Mesothelial cell of epicardium (in vitro differentiated cells): Measurements from ENCODE around the gene SYNE2. TPM values are rescaled to one million over a fixed set of nuclear protein-coding genes. Genes with fewer than 3 reads are reported as not detected.
A peak's percentile ranks its signal among the peaks of the same experiment; 100 is the strongest.

Experiments used
- DNase-seq, 2 experiments: peaks; one replicate each; pipeline ENCODE4 v3.0.0; 2021; ENCODE audit warnings: low spot score in 2 of 2; ENCODE audit not compliant: unreplicated experiment in 2 of 2
- H3K27ac Mint-ChIP-seq: 2 replicates; pipeline ENCODE4 v1.8.0; 2021; ENCODE audit warnings: mixed read lengths
- H3K27me3 Mint-ChIP-seq: 2 replicates; pipeline ENCODE4 v1.8.0; 2021; ENCODE audit warnings: low read depth, mixed read lengths
- H3K36me3 Mint-ChIP-seq: 2 replicates; pipeline ENCODE4 v1.8.0; 2021; ENCODE audit warnings: mixed read lengths
- H3K4me1 Mint-ChIP-seq: 2 replicates; pipeline ENCODE4 v1.8.0; 2021; ENCODE audit warnings: mixed read lengths
- H3K4me3 Mint-ChIP-seq: 2 replicates; pipeline ENCODE4 v1.8.0; 2021; ENCODE audit warnings: mild to moderate bottlenecking, moderate library complexity, mixed read lengths
- H3K9me3 Mint-ChIP-seq: 2 replicates; pipeline ENCODE4 v1.8.0; 2021; ENCODE audit warnings: mixed read lengths
- total RNA-seq: library from RNA; stranded (reverse); gene quantifications from 3 replicates; pipeline ENCODE4 v1.2.1, GENCODE V29; 2021
- TF ChIP-seq, protein P1 (sequence below): fragments of 200-600 bp; sonication (generic); IDR thresholded peaks from one replicate; pipeline ENCODE4 v1.5.0; 2021; ENCODE audit warnings: antibody characterized with exemption; ENCODE audit not compliant: unreplicated experiment

Gene SYNE2
- total RNA-seq, 1 donor from 2014 or later: 87.1 TPM

DNA sequence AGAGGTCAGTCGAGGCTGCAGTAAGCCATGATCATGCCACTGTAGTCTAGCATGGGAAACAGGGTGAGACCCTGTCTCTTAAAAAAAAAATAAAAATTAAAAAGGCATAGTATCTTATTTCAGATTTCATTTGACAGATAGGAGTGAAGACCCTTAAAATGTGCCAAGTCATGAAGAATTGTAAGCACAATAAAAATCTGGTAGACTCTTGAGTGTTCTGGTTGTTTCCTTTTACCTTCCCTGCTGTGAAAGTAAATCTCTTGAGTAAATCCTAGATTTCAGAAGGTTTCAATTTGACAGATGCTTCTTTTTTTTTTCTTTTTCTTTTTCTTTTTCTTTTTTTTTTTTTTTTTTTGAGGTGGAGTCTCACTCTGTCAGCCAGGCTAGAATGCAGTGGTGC, 332.4 kb downstream of the SYNE2 start:
- no peak for DNase-seq
- Mint-ChIP-seq H3K9me3 (peaks cover 4% of the 10 kb centered on the region), H3K36me3 (peaks cover 40% of the 10 kb centered on the region)

DNA sequence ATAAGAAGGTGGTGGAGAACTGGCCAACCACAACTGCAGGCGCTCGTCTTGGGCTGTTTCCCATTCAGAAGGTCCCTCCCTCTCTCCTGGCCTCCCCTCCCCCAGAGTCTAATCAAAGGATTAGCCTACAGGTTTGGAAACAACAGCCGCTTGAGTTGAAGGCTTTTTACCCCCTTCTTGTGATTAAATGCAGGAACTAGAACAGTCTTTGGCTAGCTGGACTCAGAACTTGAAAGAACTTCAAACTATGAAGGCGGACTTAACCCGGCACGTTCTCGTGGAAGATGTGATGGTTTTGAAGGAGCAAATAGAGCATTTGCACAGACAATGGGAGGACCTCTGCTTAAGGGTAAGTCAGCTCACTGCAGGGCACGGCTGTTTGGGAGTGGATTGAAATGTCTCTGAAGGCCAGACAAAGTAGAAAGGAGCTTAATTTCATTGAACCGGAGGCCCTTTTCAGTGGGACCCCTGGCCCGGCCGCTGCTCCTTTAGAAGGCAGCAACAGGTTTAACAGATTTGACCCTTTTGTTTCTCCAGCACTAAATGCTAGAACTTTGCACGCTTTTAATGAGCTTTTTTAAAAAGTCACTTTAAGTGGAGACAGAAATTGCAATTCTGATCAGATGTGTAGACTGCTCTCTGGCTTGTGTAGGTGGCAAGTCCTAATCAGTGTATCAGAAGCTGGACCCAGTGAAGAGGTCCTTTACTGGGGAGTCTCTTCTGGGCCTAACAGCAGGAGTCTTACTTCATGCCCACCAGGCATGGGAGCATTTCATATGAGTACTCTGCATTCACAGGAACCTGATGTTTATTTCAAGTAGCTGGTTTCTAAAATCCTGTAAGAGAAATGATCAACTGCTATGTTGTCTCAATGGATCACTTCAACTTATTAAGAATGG, 333.7 kb downstream of the SYNE2 start:
- Mint-ChIP-seq H3K27me3 (no peaks in the 10 kb centered on the region), H3K36me3 (peaks cover 39% of the 10 kb centered on the region), H3K9me3 (peaks cover 4% of the 10 kb centered on the region), H3K4me1 (no peaks in the 10 kb centered on the region), H3K4me3 (peak overlapping the region; percentile 52), H3K27ac (no peak overlapping the region)
- TF ChIP-seq, protein P1, sequence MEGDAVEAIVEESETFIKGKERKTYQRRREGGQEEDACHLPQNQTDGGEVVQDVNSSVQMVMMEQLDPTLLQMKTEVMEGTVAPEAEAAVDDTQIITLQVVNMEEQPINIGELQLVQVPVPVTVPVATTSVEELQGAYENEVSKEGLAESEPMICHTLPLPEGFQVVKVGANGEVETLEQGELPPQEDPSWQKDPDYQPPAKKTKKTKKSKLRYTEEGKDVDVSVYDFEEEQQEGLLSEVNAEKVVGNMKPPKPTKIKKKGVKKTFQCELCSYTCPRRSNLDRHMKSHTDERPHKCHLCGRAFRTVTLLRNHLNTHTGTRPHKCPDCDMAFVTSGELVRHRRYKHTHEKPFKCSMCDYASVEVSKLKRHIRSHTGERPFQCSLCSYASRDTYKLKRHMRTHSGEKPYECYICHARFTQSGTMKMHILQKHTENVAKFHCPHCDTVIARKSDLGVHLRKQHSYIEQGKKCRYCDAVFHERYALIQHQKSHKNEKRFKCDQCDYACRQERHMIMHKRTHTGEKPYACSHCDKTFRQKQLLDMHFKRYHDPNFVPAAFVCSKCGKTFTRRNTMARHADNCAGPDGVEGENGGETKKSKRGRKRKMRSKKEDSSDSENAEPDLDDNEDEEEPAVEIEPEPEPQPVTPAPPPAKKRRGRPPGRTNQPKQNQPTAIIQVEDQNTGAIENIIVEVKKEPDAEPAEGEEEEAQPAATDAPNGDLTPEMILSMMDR: no peak
- DNase-seq: no peak

More for the DNA sequence above, 332.4 kb downstream of the SYNE2 start:
- Mint-ChIP-seq H3K4me3 (no peak overlapping the region), H3K27ac (no peak overlapping the region), H3K27me3 (no peaks in the 10 kb centered on the region), H3K4me1 (no peaks in the 10 kb centered on the region)
- TF ChIP-seq, protein P1: no peak

- Mint-ChIP-seq H3K4me3 (no peak overlapping the region), H3K36me3 (peaks cover 37% of the 10 kb centered on the region), H3K4me1 (no peaks in the 10 kb centered on the region), H3K9me3 (peaks cover 4% of the 10 kb centered on the region), H3K27ac (no peak overlapping the region), H3K27me3 (no peaks in the 10 kb centered on the region)
- DNase-seq: no peak
- TF ChIP-seq, protein P1: no peak
Observed at GRCh38 chr14:64187331-64187730, 334.5 kb downstream of the SYNE2 start.

DNA sequence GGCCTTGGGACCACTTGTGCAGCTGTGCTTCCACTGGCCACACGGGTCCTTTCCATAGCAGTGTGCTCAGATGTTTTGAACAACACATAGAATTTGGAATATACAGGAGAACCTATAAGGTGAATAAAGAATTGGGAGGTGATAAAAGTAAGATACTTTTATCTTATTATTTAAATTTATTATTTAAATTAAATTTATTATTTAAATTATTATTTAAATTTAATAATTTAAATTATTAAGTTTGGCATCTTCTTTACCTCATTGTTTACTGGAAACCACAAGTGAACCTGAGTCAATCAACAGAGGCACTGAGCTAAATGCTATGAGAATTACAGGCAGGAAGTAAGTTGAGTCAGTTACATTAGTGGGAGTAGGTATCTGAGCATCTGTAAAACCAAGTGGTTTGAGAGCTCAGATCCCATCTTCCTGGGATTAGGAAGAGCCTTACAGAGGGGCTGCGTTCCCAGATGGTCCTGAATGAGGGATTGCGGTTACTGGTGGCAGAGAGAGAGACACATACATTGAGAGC, 338.2 kb downstream of the SYNE2 start:
- Mint-ChIP-seq H3K4me1 (peaks cover 9% of the 10 kb centered on the region), H3K4me3 (no peak overlapping the region), H3K27ac (no peak overlapping the region), H3K27me3 (no peaks in the 10 kb centered on the region), H3K36me3 (peaks cover 17% of the 10 kb centered on the region), H3K9me3 (no peaks in the 10 kb centered on the region)
- DNase-seq: no peak
- TF ChIP-seq, protein P1: no peak

GRCh38 chr14:64191756-64192155, 339.0 kb downstream of the SYNE2 start:
- TF ChIP-seq, protein P1: no peak
- Mint-ChIP-seq H3K4me1 (peaks cover 16% of the 10 kb centered on the region), H3K36me3 (peaks cover 13% of the 10 kb centered on the region), H3K4me3 (no peak overlapping the region), H3K27ac (no peak overlapping the region), H3K9me3 (no peaks in the 10 kb centered on the region), H3K27me3 (no peaks in the 10 kb centered on the region)
- no peak for DNase-seq
